ENCODE results near the gene C1orf94. TPM values are rescaled to one million over a fixed set of nuclear protein-coding genes. Genes with fewer than 3 reads are reported as not detected.

Gene C1orf94
- total and polyA plus RNA-seq, 8 donors = not detected

GRCh38 chr1:34237151-34237815 lies 60.6 kb downstream of the C1orf94 start:
- H3K36me3 ChIP-seq = no peaks in the 10 kb centered on the region
- H3K4me3 ChIP-seq = no peak overlapping the region
- DNase-seq = no peak
- peaks cover 0 to 5% (median 0%) of the 10 kb centered on the region in 4 donors for H3K9me3 ChIP-seq
- intact Hi-C loops (cut with DNase I) = no loop called here
- FAIRE-seq = no peak
- TF ChIP-seq CTCF (IDR thresholded peaks at IDR 0.05) = no peak
- no peak overlapping the region for H3K27ac ChIP-seq
- H3K4me1 ChIP-seq = no peaks in the 10 kb centered on the region
- no peak for ATAC-seq
- WGBS, 2 donors = 38 to 53% methylated on average over 8 of the region's 8 CpGs
- H3K27me3 ChIP-seq = no peaks in the 10 kb centered on the region

- DNase-seq (no peak), FAIRE-seq (no peak), ATAC-seq (no peak)
- intact Hi-C loops (cut with DNase I) = no loop called here
- H3K4me1 ChIP-seq = no peaks in the 10 kb centered on the region
- H3K27me3 ChIP-seq = peaks cover 0 to 5% (median 2%) of the 10 kb centered on the region in 4 donors
- no peaks in the 10 kb centered on the region for H3K9me3 ChIP-seq
- TF ChIP-seq CTCF (IDR thresholded peaks at IDR 0.05) = no peak
- no peak overlapping the region for H3K4me3 ChIP-seq
- no peak overlapping the region for H3K27ac ChIP-seq
- 55 to 61% methylated on average over 4 of the region's 4 CpGs for WGBS, 2 donors
- no peaks in the 10 kb centered on the region for H3K36me3 ChIP-seq
Measured at GRCh38 chr1:34245967-34246366, 69.3 kb downstream of the C1orf94 start.

GRCh38 chr1:34250342-34250741 lies 73.6 kb downstream of the C1orf94 start:
- H3K36me3 ChIP-seq = no peaks in the 10 kb centered on the region
- 41 to 56% methylated on average over 3 of the region's 3 CpGs for WGBS, 2 donors
- TF ChIP-seq CTCF (IDR thresholded peaks at IDR 0.05) = no peak
- no peaks in the 10 kb centered on the region for H3K4me1 ChIP-seq
- intact Hi-C loops (cut with DNase I) = no loop called here
- H3K9me3 ChIP-seq = no peaks in the 10 kb centered on the region
- no peak overlapping the region for H3K4me3 ChIP-seq
- ATAC-seq (no peak), DNase-seq (no peak), FAIRE-seq (no peak)
- H3K27ac ChIP-seq = no peak overlapping the region
- H3K27me3 ChIP-seq = peaks cover 0 to 5% (median 0%) of the 10 kb centered on the region in 4 donors

- 70 to 73% methylated on average over 16 of the region's 16 CpGs for WGBS, 2 donors
- ATAC-seq (no peak), DNase-seq (no peak), FAIRE-seq (no peak)
- Histone ChIP-seq H3K27me3 (peaks cover 0 to 5% (median 0%) of the 10 kb centered on the region in 4 donors), H3K27ac (no peak overlapping the region), H3K36me3 (no peaks in the 10 kb centered on the region), H3K9me3 (no peaks in the 10 kb centered on the region), H3K4me3 (no peak overlapping the region), H3K4me1 (no peaks in the 10 kb centered on the region)
- no peak for TF ChIP-seq CTCF (IDR thresholded peaks at IDR 0.05)
- intact Hi-C loops (cut with DNase I) = no loop called here
Measured at GRCh38 chr1:34262023-34262853, 85.5 kb downstream of the C1orf94 start.

- peaks cover 0 to 5% (median 0%) of the 10 kb centered on the region in 4 donors for H3K27me3 ChIP-seq
- DNase-seq (no peak), ATAC-seq (no peak), FAIRE-seq (no peak)
- WGBS, 2 donors = 46 to 48% methylated on average over 7 of the region's 7 CpGs
- no peaks in the 10 kb centered on the region for H3K36me3 ChIP-seq
- no peak for TF ChIP-seq CTCF (IDR thresholded peaks at IDR 0.05)
- intact Hi-C loops (cut with DNase I) = no loop called here
- H3K9me3 ChIP-seq = no peaks in the 10 kb centered on the region
- no peak overlapping the region for H3K27ac ChIP-seq
- H3K4me3 ChIP-seq = no peak overlapping the region
- no peaks in the 10 kb centered on the region for H3K4me1 ChIP-seq
Measured at GRCh38 chr1:34262921-34263320, 86.2 kb downstream of the C1orf94 start.
